ENCODE results near the gene C15orf62.

Gene C15orf62

GRCh38 chr15:40769274-40770146 is at the start of gene C15orf62:
Gene C15orf62 (plus strand): TSS chr15:40769980. CDS start chr15:40770496, 516 bp downstream.
- H3K27ac Mint-ChIP-seq, result peak within 1 kb of the TSS; percentile 95 to 96
- no peaks in the 10 kb centered on the region for H3K9me3 Mint-ChIP-seq
- peak; percentile 55 to 76 for DNase-seq
- H3K4me1 Mint-ChIP-seq, result peaks cover 69% of the 10 kb centered on the region
- peak within 1 kb of the TSS; percentile 74 to 85 for H3K4me3 Mint-ChIP-seq
- no peaks in the 10 kb centered on the region for H3K27me3 Mint-ChIP-seq
- peak; percentile 73 for ATAC-seq

GRCh38 chr15:40721701-40722100 is 48.1 kb upstream of the C15orf62 start:
- Mint-ChIP-seq H3K4me3 (no peak overlapping the region), H3K9me3 (no peaks in the 10 kb centered on the region), H3K27me3 (no peaks in the 10 kb centered on the region), H3K27ac (no peak overlapping the region), H3K4me1 (peaks cover 23% of the 10 kb centered on the region)
- ATAC-seq, result no peak
- no peak for DNase-seq

- peak; percentile 61 for ATAC-seq
- DNase-seq, result no peak
- H3K4me1 Mint-ChIP-seq, result peaks cover 23% of the 10 kb centered on the region
- no peak overlapping the region for H3K27ac Mint-ChIP-seq
- no peaks in the 10 kb centered on the region for H3K27me3 Mint-ChIP-seq
- no peaks in the 10 kb centered on the region for H3K9me3 Mint-ChIP-seq
- peak overlapping the region in 1 of 2 donors; percentile 6 for H3K4me3 Mint-ChIP-seq
These were observed 47.4 kb upstream of the C15orf62 start for GRCh38 chr15:40722354-40722753.

GRCh38 chr15:40722934-40723333 is 46.8 kb upstream of the C15orf62 start:
- ATAC-seq, result peak; percentile 76
- H3K4me3 Mint-ChIP-seq, result no peak overlapping the region
- DNase-seq, result no peak
- H3K9me3 Mint-ChIP-seq, result no peaks in the 10 kb centered on the region
- H3K4me1 Mint-ChIP-seq, result peaks cover 23% of the 10 kb centered on the region
- no peaks in the 10 kb centered on the region for H3K27me3 Mint-ChIP-seq
- H3K27ac Mint-ChIP-seq, result no peak overlapping the region

GRCh38 chr15:40723919-40724318 is 45.9 kb upstream of the C15orf62 start:
- no peak overlapping the region for H3K4me3 Mint-ChIP-seq
- DNase-seq, result no peak
- H3K9me3 Mint-ChIP-seq, result no peaks in the 10 kb centered on the region
- no peaks in the 10 kb centered on the region for H3K27me3 Mint-ChIP-seq
- H3K27ac Mint-ChIP-seq, result no peak overlapping the region
- ATAC-seq, result no peak
- peaks cover 23% of the 10 kb centered on the region for H3K4me1 Mint-ChIP-seq

- no peaks in the 10 kb centered on the region for H3K9me3 Mint-ChIP-seq
- no peaks in the 10 kb centered on the region for H3K27me3 Mint-ChIP-seq
- ATAC-seq, result no peak
These were observed 38.7 kb upstream of the C15orf62 start for GRCh38 chr15:40731034-40731433.

GRCh38 chr15:40736575-40736974 is 33.2 kb upstream of the C15orf62 start:
- peak overlapping the region; percentile 13 to 19 for H3K27ac Mint-ChIP-seq
- DNase-seq, result no peak
- H3K27me3 Mint-ChIP-seq, result no peaks in the 10 kb centered on the region
- no peak for ATAC-seq
- no peak overlapping the region for H3K4me3 Mint-ChIP-seq
- peaks cover 3% of the 10 kb centered on the region for H3K4me1 Mint-ChIP-seq
- no peaks in the 10 kb centered on the region for H3K9me3 Mint-ChIP-seq

More at GRCh38 chr15:40731034-40731433, 38.7 kb upstream of the C15orf62 start:
- Mint-ChIP-seq H3K27ac (peak overlapping the region; percentile 16 to 31), H3K4me3 (no peak overlapping the region), H3K4me1 (peaks cover 11% of the 10 kb centered on the region)
- DNase-seq, result no peak

- DNase-seq, result no peak
- no peak overlapping the region for H3K27ac Mint-ChIP-seq
- no peak overlapping the region for H3K4me3 Mint-ChIP-seq
- H3K27me3 Mint-ChIP-seq, result no peaks in the 10 kb centered on the region
- no peaks in the 10 kb centered on the region for H3K4me1 Mint-ChIP-seq
- ATAC-seq, result no peak
- H3K9me3 Mint-ChIP-seq, result no peaks in the 10 kb centered on the region
These were observed 32.7 kb upstream of the C15orf62 start for GRCh38 chr15:40737048-40737447.

GRCh38 chr15:40739047-40739446 is 30.7 kb upstream of the C15orf62 start:
- no peak overlapping the region for H3K27ac Mint-ChIP-seq
- no peak overlapping the region for H3K4me3 Mint-ChIP-seq
- H3K4me1 Mint-ChIP-seq, result peaks cover 17% of the 10 kb centered on the region
- H3K9me3 Mint-ChIP-seq, result no peaks in the 10 kb centered on the region
- DNase-seq (no peak), ATAC-seq (no peak)
- no peaks in the 10 kb centered on the region for H3K27me3 Mint-ChIP-seq

GRCh38 chr15:40739854-40740253 is 29.9 kb upstream of the C15orf62 start:
- no peaks in the 10 kb centered on the region for H3K9me3 Mint-ChIP-seq
- ATAC-seq, result no peak
- H3K4me1 Mint-ChIP-seq, result peaks cover 25% of the 10 kb centered on the region
- H3K4me3 Mint-ChIP-seq, result no peak overlapping the region
- peak overlapping the region in 1 of 2 donors; percentile 48 for H3K27ac Mint-ChIP-seq
- DNase-seq, result no peak
- H3K27me3 Mint-ChIP-seq, result no peaks in the 10 kb centered on the region

GRCh38 chr15:40743485-40743901 is 26.3 kb upstream of the C15orf62 start:
- DNase-seq (peak in 1 of 2 donors; percentile 41), ATAC-seq (peak; percentile 63)
- H3K9me3 Mint-ChIP-seq, result no peaks in the 10 kb centered on the region
- peak overlapping the region in 1 of 2 donors; percentile 46 for H3K27ac Mint-ChIP-seq
- peaks cover 41% of the 10 kb centered on the region for H3K4me1 Mint-ChIP-seq
- peak overlapping the region in 1 of 2 donors; percentile 57 for H3K4me3 Mint-ChIP-seq
- no peaks in the 10 kb centered on the region for H3K27me3 Mint-ChIP-seq

GRCh38 chr15:40743921-40744814 is 25.6 kb upstream of the C15orf62 start:
- H3K4me3 Mint-ChIP-seq, result peak overlapping the region; percentile 41 to 57
- H3K9me3 Mint-ChIP-seq, result no peaks in the 10 kb centered on the region
- peak overlapping the region; percentile 72 to 80 for H3K27ac Mint-ChIP-seq
- H3K27me3 Mint-ChIP-seq, result no peaks in the 10 kb centered on the region
- DNase-seq, result peak in 1 of 2 donors; percentile 72
- H3K4me1 Mint-ChIP-seq, result peaks cover 41% of the 10 kb centered on the region
- peak; percentile 97 for ATAC-seq

GRCh38 chr15:40744815-40745152 is 25.0 kb upstream of the C15orf62 start:
- Mint-ChIP-seq H3K27me3 (no peaks in the 10 kb centered on the region), H3K4me1 (peaks cover 41% of the 10 kb centered on the region), H3K27ac (peak overlapping the region; percentile 52 to 80)

GRCh38 chr15:40746916-40747418 is 22.8 kb upstream of the C15orf62 start:
- Mint-ChIP-seq H3K4me3 (no peak overlapping the region), H3K9me3 (no peaks in the 10 kb centered on the region), H3K27ac (peak overlapping the region in 1 of 2 donors; percentile 12), H3K27me3 (no peaks in the 10 kb centered on the region), H3K4me1 (peaks cover 47% of the 10 kb centered on the region)
- ATAC-seq (no peak), DNase-seq (no peak)

More at GRCh38 chr15:40744815-40745152, 25.0 kb upstream of the C15orf62 start:
- no peak for DNase-seq
- H3K9me3 Mint-ChIP-seq, result no peaks in the 10 kb centered on the region
- no peak overlapping the region for H3K4me3 Mint-ChIP-seq
- ATAC-seq, result no peak

Measured in stimulated activated naive CD8-positive, alpha-beta T cell treated with anti-CD3 and anti-CD28 coated beads, Interleukin-15, amount 100 ng/mL, for 72 hours (primary cell).